HG03439 (cell line): Measurements from ENCODE around the gene CCDC82.

ENCODE experiments used
- ATAC-seq: cut with Tn5 transposase; IDR thresholded peaks from one replicate; pipeline ENCODE4 v1.9.1; 2021; ENCODE audit warnings: mild to moderate bottlenecking, moderate library complexity; ENCODE audit not compliant: unreplicated experiment

CCDC82 gene

DNA sequence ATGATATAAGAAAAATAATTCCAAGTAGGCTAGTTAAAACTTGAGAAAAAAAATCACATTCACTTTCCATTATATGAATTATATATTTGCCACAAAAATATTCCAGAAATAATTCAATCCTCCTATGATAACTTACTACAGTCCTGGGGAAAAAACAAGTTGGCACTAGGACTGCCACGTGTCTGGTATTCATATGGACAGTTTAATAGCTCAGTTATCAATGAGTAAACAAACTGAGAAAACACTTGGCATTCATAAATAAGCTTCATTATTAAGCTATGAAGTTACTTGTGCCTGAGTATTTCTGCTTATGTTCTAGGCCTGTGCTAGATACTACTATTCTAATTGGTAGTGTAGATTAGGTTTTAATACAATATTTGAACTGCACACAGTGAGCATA lies 24.2 kb downstream of the CCDC82 start:
- no peak for ATAC-seq

DNA sequence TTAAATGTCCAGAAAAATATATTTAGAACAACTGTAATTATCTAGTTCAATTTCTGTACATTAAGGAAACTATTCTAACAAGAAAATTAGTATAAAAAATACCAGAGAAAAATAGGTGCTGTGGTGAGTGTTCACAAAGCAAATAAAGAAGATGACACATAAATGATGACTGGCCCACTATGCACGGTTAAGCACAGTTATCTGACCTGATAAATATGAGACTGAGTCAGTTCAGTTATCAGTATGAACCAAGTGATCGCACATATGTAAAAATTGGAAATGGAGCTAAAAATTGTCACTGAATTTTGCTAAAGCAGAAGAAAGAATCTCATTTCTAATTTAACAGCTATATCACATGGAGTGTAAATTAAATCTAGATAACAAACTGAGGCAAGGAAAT lies 27.9 kb downstream of the CCDC82 start:
- ATAC-seq = no peak

DNA sequence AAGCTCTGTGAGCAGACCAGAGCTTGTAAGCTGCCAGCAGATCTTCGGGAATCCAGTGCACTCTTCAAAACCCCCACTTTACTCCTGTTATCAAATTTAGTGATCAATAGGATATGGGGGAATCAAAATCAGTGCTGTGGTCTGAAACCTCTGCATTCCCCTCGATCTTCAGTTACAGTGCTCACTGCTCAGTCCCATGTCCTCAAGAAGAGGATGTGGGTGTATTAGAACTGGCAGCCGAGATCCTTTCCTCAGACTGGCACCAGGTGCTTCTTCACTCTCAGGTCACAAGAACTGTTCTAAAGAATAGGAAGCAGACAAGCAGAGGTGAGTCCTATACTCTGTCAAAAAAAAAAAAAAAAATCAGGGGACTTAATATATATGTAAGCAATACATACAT lies 31.4 kb downstream of the CCDC82 start:
- no peak for ATAC-seq

DNA sequence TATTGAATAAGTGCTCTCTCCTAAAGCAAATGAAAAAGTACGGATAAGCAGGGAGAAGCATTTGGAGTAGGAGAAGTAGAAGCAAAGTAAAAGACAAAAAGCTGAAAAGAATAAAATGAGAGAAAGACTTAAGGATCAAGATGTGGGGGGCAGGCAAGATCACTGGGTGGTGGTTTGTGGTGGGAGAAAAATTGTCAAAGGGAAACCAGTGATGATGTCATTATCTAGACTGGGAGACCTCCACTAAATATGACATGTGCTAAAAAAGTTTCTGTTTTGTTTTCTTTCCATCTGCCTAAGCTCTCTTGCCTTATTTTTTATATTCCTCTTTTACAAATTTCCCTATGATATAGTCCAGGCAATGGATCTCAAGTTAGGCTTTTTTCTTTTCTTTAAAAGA lies 31.9 kb downstream of the CCDC82 start:
- no peak for ATAC-seq

DNA sequence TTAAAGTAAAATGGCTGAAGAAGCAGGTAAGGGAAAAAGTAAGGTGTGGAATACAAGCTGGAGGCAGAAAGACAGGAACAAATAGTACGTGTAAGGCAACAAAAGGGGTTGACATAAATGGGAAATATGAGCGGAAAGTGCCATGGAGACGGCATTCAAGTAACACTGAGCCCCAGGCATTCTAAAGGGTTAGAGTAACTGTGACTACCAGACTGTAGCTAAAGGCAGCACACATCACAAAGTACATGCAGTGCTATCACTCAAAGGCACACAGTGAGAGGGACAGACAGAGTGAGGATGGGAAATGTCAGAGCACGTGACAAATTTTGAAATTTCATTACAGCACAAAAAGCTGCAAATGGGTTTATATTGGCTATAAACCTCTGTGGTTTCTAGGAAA lies 32.9 kb downstream of the CCDC82 start:
- no peak for ATAC-seq

DNA sequence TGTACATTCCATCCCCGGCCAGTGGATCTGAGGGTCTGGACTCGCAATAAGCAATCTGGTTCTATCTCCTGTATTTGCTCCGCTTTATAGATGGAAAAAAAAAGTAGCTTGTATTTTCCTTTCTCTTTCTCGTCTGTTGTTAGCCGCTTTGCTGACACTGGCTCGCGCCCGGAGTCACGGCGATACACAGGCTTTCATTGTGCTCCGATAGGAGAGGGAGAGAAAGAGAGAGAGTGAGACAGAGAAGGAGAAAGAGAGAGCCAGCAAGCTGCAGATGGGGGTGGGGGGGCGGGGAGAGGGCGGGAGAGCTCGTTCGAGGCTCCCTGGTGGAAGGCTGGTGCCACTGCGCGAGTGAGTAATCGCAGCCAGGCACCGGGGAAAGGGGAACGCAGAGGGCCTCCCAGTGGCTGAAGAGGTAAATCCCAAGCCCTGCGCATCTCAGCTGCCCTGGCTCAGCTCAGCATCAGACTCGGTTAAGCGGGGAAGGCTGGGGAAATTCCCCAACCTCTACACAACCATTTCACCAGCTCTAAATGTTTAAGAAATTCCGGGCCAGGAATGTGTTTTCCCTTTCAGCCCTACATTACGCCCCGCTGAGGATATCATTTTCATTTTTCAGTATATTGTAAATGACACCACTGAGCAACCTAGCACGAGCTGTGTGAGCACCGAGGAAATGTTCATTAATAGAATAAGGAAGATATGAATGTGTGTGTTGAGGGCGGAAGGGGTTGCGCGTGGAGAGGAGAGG lies 46.6 kb downstream of the CCDC82 start, which contains the start of gene MAML2:
MAML2 (minus strand) TSS at position 235 of the 751 bp plus-strand sequence. CDS start 1,300 bp downstream, outside the sequence.
- peak; percentile 87 for ATAC-seq

DNA sequence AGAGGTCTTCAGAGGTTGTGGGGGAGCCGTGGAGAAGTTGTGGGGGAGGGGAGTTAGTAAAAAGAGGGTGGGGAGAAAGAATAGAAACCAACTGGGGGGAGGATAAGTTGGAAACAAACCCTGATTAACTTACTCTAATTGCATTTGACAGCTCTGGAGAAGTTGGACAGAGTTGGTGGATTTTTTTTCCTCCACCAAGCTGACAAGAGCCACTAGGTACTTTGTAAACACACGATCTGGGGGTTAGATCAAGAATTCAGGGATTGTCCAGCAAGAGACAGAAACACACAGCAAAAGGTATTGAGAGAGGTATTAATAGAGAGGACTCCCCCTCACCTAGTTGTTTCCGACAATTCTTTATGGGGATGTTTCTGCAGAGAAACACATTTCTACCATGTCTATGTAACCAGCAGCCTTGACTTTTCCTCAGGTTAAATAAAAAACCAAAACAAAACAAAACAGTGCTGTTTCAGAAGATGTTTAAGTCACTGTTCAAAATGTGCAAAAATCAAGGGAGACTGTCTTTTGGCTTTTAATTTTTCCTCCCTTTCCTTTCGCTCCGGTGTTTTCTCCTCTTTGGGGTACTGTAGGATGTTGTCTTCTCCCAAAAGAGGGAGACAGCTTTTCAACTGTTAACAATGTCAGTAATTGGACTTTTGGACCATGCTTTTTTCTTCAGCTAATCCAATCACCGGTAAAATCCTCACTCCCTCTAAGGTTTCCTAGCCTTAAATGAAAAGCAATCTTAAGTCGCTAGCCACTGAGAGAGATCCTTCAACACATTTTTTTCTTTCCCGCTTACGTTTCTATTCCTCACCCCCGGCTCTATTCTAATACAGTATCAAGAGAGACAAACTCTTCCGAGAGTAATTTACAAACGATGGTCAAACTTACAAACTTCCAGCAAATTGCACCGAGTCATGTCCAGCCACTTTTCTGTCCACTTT lies 47.4 kb downstream of the CCDC82 start:
- ATAC-seq = no peak

DNA sequence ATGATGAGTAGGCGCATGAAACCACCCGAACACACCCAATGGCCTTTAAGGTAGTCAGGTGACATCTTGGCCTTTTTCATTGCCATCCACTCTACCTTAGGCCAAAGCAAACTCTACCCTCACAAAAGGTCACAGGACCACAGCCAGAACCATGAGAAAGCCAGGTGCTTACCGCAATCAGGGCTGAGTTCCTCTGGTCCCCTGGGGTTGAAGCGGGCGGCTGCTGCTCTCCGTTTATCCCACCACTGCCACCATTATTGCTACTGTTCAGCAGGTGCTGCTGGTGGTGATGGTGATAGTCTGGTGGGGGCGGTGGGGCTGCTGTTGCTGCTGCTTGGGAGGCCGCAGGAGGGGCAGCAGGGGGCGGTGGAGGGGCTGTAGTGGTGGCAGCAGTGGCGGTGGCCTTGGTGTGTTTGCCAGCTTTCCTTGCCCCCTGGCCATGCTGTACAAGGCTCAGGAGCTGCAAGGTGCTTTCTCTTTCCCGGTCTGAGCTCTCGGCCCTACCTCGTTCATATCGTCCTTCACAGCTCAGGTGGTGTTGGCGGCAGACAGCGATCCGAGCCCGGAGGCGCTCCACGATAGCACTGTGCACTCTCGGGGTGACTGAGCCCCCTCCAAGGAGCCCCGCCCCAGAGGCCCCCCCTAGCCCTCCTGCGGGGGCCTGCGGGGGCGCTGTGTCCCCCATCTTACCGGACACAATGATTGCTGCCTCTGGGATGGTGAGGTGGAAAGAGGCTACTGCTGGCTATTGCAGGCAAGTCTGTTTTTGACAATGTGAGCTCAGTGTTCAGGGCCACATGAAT lies 48.3 kb downstream of the CCDC82 start:
- peak; percentile 32 for ATAC-seq

DNA sequence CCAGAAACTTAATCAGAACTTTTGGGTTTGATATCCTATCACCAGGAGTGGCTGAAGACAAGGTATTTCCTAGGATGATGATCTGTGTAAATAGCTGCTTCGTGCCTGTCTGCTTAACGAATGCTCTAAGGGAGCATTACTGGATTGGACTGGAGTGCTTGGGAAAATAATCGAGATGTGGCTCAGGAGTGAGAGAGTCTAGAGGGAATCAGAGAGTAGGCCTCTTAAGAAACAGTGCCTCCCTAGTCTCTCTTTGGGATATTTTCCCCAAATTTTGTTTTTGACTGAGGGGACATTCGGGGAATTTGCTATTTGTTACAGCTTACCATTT lies 49.2 kb downstream of the CCDC82 start:
- ATAC-seq = no peak

DNA sequence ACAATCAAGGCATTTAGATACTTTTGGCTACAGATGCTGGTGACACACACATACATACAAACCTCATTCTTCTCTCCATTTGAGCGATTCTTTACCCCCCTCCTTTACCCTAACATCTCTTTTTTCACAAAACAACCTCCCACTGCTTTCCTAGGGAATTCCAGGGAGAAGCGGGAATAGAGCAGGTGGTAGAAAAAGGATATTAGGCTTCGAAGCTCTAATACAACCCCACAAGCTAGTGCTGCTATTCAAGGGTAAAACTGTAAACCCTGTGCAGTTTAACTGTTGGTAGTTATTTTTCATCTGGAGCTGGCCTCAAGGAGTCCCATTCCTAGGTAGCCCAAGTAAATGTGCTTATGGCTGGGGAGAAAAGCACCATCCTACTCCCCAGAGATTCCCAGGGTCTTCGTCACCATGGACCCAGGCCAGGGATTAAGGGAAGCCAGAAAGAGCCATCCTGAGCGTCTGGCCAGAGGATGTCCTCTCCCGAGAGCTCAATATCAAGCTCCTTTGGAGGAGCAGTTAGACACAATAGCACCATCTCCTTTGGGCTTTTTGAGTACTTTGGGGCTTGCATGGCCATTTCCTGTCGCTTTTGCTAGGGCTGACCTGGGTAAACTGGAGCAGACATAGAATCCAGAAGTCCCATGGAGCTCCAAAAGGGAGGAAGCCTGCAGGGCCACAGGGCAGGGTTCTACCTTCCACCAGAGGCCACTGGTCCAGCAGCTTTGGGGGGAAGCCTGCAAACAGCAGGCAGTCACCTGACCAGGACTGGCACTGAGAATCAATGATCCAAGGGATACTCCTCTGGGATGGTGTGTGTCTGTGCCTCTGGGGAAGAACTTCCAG lies 49.8 kb downstream of the CCDC82 start:
- no peak for ATAC-seq

DNA sequence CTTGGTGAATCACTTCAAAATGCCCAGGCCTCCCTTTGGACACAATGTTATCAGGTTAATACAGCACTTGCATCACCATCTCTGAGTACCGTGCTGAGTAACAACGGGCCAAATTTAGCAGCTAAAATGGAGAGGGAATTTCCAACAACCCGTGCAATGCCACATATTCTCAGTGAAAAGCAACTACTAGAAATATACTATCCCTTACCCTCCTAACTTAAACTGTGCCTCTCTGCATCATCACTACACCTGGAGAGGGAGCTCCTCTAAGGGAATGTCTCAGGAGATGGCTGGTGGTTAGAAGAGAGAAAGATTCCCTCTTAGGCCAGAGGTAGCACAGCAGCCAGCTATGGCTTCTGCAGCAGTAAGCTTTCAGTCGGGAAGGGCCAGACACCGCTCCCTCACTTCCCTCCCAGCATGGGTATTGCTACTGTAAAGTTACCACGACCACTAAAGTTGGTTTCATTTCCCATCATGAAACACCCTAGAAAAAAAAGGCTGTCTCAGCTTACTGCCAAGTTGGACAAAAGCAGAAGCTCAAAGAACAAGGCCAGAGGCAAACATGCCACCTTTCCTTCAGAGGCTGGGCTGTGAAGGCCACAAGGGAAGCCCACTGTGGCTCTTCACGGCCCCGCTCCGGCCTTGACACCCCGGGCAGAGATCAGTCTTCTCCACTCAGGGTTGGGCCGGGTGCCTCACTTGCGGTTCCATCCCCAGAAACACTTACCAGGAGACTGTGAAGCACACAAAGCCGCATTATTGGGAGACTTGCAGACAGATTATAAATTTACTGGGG lies 50.6 kb downstream of the CCDC82 start:
- peak; percentile 38 for ATAC-seq

DNA sequence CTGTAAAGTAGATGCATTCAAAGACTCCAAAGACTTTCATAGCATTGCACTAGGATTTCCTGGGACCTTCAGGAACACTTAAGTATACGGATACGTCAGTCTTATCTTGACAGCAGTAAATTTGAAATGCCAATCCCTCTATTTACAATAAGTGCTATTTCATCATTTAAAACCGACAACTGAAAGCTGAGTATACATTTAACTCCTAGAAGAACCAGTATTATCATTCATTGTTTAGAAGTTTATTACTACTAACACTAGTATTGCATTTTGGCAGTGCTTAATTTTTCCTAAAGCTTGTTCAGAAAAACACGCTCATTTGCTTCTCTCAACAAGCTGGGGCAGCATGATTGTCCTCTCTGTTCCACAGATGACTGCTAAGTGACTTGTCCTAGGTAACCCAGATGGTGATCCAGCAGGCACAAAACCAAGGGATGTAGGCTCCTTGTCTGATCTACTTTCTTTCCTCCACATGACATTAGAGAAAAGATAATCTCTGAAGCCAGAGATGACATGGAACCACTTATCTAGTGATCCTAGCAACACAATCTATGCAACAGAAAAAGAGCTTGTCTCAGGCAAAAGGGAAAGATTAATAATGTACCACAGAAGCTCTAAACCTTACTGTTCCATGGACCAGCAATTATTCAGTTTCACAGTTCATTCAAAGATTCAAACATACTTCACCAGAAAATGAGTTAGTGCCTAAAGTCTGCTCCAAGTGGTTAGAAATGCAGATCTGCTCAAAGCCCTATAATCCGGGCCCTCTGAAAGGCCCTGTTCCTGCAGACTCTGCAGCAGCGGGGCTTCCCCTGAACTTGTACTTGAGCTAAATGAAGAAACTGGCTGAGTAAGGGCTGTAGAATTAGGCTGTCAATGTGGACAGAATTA lies 51.9 kb downstream of the CCDC82 start:
- ATAC-seq = peak; percentile 33

DNA sequence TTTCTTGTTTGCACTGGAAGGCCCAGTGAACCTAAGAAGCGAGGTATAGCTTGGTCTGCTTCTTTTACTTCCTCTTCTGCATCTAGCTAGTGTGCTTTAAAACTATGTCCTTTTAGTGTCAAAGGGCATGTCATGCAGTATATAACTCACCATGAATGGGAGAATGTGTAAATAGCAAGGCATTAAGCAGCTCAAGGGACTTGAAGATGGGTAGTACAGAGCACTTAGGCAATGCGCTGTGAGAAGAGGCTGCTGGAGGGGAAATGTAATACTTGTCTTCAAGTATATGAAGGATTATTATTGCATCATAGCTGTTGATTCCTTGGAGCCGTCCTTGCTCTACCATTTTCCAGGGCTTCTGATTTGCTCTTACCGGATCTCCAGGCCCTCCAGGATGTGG lies 54.3 kb downstream of the CCDC82 start:
- ATAC-seq = no peak

DNA sequence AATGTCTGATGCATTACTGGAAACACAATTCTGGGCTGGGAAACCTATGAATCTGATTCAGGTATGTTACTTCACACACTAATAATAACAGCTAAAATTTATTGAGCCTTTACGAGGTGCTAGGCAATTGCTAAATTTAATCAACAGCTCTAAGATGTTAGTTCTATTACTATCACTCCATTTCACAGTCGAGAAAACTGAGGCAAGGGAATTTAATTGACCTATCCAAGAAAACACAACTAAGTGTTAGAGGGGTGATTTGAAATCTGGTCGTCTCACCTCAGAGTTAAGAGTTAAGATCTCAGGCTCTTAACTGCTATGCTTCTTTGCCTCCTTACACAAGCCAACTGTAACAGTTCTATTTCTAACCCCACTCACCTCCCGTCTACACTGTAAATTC lies 55.5 kb downstream of the CCDC82 start:
- ATAC-seq = no peak

DNA sequence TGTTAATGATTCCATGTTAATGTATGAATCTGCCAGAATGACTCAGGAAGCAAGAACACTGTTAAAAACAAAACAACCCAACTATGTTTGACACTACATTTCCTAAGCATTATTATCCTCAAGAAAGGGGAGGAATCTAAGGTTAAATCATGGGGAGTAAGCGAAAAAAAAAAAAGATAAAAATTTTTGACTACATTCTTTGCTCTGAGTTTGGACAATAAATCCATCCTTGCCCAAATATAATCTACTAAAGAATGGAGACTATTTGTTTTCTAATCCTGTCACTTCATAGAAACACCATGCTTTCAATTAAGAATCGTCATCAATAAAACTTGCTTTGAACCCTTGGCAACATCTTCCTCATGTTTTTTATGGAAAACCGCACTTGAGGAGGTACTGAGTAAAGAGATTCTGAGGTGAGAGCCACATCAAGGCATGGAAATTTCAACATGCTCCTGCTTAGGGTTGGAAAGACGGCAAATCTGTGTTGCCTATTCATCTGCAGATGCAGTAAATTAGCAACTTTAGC lies 56.5 kb downstream of the CCDC82 start:
- no peak for ATAC-seq

DNA sequence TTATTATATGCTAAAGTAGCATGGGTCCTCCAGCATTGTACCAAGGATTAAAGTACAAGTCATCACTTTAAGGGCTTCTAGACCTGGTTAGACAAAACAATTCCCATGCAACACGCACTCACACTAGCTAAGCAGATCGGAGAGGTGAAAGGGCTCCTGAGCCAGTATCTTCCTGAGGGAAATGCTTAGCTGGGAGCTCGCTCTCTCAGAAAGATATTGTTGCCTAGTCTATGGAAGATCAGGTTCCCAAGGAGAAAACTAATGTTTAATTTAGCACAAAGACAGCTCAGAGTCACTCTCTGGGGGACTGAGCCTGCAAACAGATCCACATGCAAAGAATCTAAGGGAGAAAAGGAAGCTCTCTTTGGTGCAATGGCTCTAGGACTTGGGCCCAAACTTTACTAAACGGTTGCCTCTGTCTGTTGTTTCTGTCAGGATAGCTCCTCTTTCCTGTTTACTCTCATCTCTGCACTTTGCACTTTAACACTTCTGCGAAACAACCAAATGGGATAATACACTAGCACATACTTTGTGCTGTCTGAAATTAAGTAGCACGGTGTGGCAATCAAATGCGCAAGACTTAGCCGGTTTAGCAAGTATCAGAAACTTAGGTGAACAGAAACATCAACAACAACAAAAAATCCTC lies 57.5 kb downstream of the CCDC82 start:
- no peak for ATAC-seq

DNA sequence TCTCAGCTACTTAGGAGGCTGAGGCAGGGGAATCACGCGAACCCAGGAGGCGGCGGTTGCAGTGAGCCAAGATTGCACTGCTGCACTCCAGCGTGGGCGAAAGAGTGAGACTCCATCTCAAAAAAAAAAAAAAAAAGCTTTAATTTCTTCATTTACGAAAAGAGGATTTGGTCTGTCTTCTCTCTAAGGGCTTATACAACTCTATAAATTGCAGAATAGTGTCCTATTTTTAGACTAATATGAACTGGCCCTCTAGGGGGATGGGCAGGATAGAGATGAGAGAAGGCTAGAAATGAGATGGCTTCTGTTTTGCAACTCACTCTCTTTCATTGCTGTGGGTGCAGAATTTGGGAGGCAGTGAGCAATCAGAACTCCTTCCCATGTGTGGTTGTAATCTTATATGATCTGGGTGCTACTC lies 58.0 kb downstream of the CCDC82 start:
- no peak for ATAC-seq

DNA sequence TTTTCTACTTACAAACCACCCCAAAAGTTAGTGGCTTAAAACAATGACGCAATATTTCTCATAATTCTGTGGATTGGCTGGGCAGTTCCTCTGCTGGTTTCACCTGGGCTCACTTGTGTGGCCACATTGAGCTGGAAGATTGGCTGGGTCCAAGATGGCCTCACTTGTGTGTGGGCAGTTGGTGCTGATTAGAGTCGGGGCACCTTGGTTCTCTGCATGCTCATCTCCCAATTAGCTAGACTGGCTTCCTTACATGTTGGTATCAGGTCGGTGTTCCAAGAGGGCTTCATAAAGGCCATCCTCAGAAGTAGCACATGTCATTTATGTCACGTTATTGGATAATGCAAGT lies 59.2 kb downstream of the CCDC82 start:
- no peak for ATAC-seq
